Panc1 (cell line): Measurements from ENCODE around the gene RNU5B-1. TPM values are rescaled to one million over a fixed set of nuclear protein-coding genes. Genes with fewer than 3 reads are reported as not detected.

Experiments
- ATAC-seq: fragments of 200-7000 bp; cut with Tn5 transposase; 2 replicates; pipeline ENCODE4 v1.9.1; 2020; ENCODE audit warnings: mild to moderate bottlenecking, moderate library complexity
- BruUV-seq: library from RNA; stranded (reverse); fragments of 400-500 nt; replicated peaks from 2 replicates; lab custom pipeline; 2021; lab: Mats Ljungman, UMichigan
- CTCF ChIA-PET: fragments of 300-600 bp; sonication (Branson Sonifier 250); formaldehyde crosslinking; loops from one replicate; lab custom pipeline; 2022; ENCODE audit warnings: antibody characterized with exemption; lab: Charles Lee
- POLR2A ChIA-PET: fragments of 300-600 bp; sonication (Branson Sonifier 250); formaldehyde crosslinking; loops from one replicate; lab custom pipeline; 2022; ENCODE audit warnings: antibody characterized with exemption; lab: Charles Lee
- DNase-seq: peaks from one replicate; pipeline ENCODE4 v3.0.0-alpha.2; 2010; ENCODE audit warnings: low read depth, low spot score
- H3K27ac ChIP-seq: 2 replicates; pipeline ENCODE4 v1.5.1; 2011; ENCODE audit warnings: mild to moderate bottlenecking, low read length, inconsistent platforms
- H3K27me3 ChIP-seq: fragments of 200-500 bp; sonication (Bioruptor generic); 2 replicates; pipeline ENCODE4 v1.6.0; 2014; ENCODE audit warnings: low read length, inconsistent platforms; ENCODE audit not compliant: control insufficient read depth, insufficient read depth
- H3K36me3 ChIP-seq: fragments of 200-500 bp; sonication (Bioruptor generic); 2 replicates; pipeline ENCODE4 v1.5.1; 2014; ENCODE audit warnings: inconsistent platforms, mild to moderate bottlenecking, low read length, moderate library complexity; ENCODE audit not compliant: control insufficient read depth, insufficient read depth
- H3K4me1 ChIP-seq: 2 replicates; pipeline ENCODE4 v1.5.1; 2011; ENCODE audit warnings: inconsistent platforms, mild to moderate bottlenecking, low read length, moderate library complexity; ENCODE audit not compliant: control insufficient read depth, insufficient read depth
- H3K4me3 ChIP-seq, 2 experiments: 2 replicates each; pipeline ENCODE4 v1.5.1; 2011 to 2012; ENCODE audit warnings: low read depth in 2 of 2, low read length in 2 of 2, mild to moderate bottlenecking in 2 of 2, inconsistent platforms in 1 of 2, moderate library complexity in 1 of 2
- H3K9me3 ChIP-seq: fragments of 200-500 bp; sonication (Bioruptor generic); 2 replicates; pipeline ENCODE4 v1.5.1; 2014; ENCODE audit warnings: low read depth, mild to moderate bottlenecking, inconsistent platforms, low read length, moderate library complexity; ENCODE audit not compliant: control insufficient read depth, insufficient read depth
- POLR2AphosphoS5 ChIP-seq: IDR thresholded peaks from 2 replicates; pipeline ENCODE4 v1.6.1; 2012; ENCODE audit warnings: mild to moderate bottlenecking, low read depth, low read length, moderate library complexity
- SIN3A ChIP-seq: IDR thresholded peaks from 2 replicates; pipeline ENCODE4 v1.6.1; 2012; ENCODE audit warnings: low read depth, mild to moderate bottlenecking, low read length, moderate library complexity, borderline replicate concordance; ENCODE audit not compliant: insufficient read depth
- TCF7L2 ChIP-seq: IDR thresholded peaks from 2 replicates; pipeline ENCODE4 v1.6.1; 2011; ENCODE audit warnings: mild to moderate bottlenecking, low read depth, low read length, inconsistent platforms
- in situ Hi-C: cut with HindIII; loops from 2 replicates; pipeline ENCODE4 v1.10.0; 2016; ENCODE audit warnings: low sequenced_read_pairs, low pct_unique_long_range_greater_than_20kb
- intact Hi-C: fragments of 100-400 bp; cut with micrococcal nuclease; formaldehyde crosslinking; loops from one replicate; pipeline ENCODE4 v1.10.0; 2022; ENCODE audit not compliant: unreplicated experiment
- total RNA-seq: library from RNA; stranded (reverse); gene quantifications from one replicate; pipeline ENCODE4 v1.2.1, GENCODE V29; 2021; ENCODE audit not compliant: unreplicated experiment
- TF ChIP-seq, protein P1 (sequence below): fragments of 450-650 bp; IDR thresholded peaks from 2 replicates; pipeline ENCODE4 v1.5.1; 2017; ENCODE audit warnings: mild to moderate bottlenecking
- TF ChIP-seq, protein P2 (sequence below), 2 experiments: IDR thresholded peaks; 2 replicates each; pipeline ENCODE4 v1.6.1; 2011 to 2012; ENCODE audit warnings: low read depth in 2 of 2, control low read depth in 1 of 2, low read length in 1 of 2, mild to moderate bottlenecking in 1 of 2, moderate library complexity in 1 of 2; ENCODE audit not compliant: insufficient read depth in 1 of 2

The RNU5B-1 gene
- total RNA-seq, 1 experiment from 2014 or later = not detected

DNA sequence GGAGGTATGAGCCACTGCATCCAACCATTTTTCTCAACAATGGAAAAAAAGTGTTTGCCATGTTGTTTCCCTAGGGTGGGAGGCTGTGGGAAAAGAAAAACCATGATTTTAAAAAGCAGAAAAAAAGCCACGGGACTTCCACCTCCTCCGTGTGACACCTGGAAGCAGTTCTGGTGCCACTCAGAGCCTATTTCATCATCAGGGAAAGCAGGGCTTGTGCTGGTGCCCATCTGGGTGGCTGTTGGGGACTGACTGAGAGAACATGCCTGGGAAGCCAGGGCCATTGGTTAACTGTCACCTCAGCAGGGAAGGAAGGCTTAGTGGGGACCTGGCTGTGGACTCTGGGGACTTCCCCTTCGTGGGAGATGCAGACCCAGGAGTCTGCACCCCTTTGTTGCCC is 7.3 kb downstream of the RNU5B-1 start:
- POLR2A ChIA-PET = no interaction called here
- no peak overlapping the region for H3K4me3 ChIP-seq
- no TSS peak for BruUV-seq
- intact Hi-C loops (no loop called here), in situ Hi-C loops (no loop called here)
- H3K9me3 ChIP-seq = no peaks in the 10 kb centered on the region
- no peak overlapping the region for H3K27ac ChIP-seq
- no peaks in the 10 kb centered on the region for H3K4me1 ChIP-seq
- ATAC-seq (no peak), DNase-seq (no peak)
- TF ChIP-seq POLR2AphosphoS5 = no peak
- no peak for TF ChIP-seq SIN3A
- TF ChIP-seq, protein P1, sequence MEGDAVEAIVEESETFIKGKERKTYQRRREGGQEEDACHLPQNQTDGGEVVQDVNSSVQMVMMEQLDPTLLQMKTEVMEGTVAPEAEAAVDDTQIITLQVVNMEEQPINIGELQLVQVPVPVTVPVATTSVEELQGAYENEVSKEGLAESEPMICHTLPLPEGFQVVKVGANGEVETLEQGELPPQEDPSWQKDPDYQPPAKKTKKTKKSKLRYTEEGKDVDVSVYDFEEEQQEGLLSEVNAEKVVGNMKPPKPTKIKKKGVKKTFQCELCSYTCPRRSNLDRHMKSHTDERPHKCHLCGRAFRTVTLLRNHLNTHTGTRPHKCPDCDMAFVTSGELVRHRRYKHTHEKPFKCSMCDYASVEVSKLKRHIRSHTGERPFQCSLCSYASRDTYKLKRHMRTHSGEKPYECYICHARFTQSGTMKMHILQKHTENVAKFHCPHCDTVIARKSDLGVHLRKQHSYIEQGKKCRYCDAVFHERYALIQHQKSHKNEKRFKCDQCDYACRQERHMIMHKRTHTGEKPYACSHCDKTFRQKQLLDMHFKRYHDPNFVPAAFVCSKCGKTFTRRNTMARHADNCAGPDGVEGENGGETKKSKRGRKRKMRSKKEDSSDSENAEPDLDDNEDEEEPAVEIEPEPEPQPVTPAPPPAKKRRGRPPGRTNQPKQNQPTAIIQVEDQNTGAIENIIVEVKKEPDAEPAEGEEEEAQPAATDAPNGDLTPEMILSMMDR = no peak
- TF ChIP-seq TCF7L2 = no peak
- TF ChIP-seq, protein P2, sequence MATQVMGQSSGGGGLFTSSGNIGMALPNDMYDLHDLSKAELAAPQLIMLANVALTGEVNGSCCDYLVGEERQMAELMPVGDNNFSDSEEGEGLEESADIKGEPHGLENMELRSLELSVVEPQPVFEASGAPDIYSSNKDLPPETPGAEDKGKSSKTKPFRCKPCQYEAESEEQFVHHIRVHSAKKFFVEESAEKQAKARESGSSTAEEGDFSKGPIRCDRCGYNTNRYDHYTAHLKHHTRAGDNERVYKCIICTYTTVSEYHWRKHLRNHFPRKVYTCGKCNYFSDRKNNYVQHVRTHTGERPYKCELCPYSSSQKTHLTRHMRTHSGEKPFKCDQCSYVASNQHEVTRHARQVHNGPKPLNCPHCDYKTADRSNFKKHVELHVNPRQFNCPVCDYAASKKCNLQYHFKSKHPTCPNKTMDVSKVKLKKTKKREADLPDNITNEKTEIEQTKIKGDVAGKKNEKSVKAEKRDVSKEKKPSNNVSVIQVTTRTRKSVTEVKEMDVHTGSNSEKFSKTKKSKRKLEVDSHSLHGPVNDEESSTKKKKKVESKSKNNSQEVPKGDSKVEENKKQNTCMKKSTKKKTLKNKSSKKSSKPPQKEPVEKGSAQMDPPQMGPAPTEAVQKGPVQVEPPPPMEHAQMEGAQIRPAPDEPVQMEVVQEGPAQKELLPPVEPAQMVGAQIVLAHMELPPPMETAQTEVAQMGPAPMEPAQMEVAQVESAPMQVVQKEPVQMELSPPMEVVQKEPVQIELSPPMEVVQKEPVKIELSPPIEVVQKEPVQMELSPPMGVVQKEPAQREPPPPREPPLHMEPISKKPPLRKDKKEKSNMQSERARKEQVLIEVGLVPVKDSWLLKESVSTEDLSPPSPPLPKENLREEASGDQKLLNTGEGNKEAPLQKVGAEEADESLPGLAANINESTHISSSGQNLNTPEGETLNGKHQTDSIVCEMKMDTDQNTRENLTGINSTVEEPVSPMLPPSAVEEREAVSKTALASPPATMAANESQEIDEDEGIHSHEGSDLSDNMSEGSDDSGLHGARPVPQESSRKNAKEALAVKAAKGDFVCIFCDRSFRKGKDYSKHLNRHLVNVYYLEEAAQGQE (IDR thresholded peaks at IDR 0.05; ENCODE audit: insufficient read depth in 1 of 2, low read depth in 2 of 2, low read length in 1 of 2) = no peak
- CTCF ChIA-PET = no interaction called here
- no peaks in the 10 kb centered on the region for H3K27me3 ChIP-seq
- H3K36me3 ChIP-seq = no peaks in the 10 kb centered on the region

DNA sequence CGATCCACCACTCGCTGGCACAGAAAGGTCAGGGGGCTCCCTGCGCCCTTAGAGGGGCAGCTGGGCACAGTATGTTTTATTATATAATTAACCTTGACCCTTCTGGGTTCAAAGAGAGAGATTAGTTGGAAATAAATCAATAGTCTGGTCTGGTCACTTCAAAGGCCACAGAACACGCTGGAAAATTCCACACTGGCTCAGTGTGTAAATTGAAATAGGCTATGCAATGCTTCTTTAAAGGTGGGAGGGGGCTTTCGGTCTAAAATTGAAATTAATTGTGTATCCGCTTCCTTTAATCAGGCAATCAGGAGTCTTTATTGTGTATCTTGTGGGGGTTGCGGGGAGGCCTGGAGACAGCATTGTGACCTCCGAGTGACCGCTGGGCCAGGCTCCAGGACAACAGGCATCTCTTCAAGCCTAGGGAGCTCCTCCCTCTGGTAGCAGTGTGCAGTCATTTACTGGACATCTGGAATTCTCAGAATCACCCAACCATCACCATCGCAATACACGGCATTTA is 8.0 kb downstream of the RNU5B-1 start:
- CTCF ChIA-PET = no interaction called here
- no TSS peak for BruUV-seq
- H3K27ac ChIP-seq = no peak overlapping the region
- intact Hi-C loops (no loop called here), in situ Hi-C loops (no loop called here)
- H3K4me3 ChIP-seq = no peak overlapping the region
- TF ChIP-seq TCF7L2 (no peak), POLR2AphosphoS5 (no peak), SIN3A (no peak)
- TF ChIP-seq, protein P1 = no peak
- TF ChIP-seq, protein P2 (IDR thresholded peaks at IDR 0.05; ENCODE audit: insufficient read depth in 1 of 2, low read depth in 2 of 2, low read length in 1 of 2) = no peak
- no peaks in the 10 kb centered on the region for H3K4me1 ChIP-seq
- no peaks in the 10 kb centered on the region for H3K36me3 ChIP-seq
- H3K27me3 ChIP-seq = no peaks in the 10 kb centered on the region
- no peaks in the 10 kb centered on the region for H3K9me3 ChIP-seq
- peak; percentile 50; the same call in 1 of the 2 replicates for ATAC-seq
- no peak for DNase-seq
- POLR2A ChIA-PET = interaction anchor here (0.7 kb wide), 1 partner anchor 25 kb away, joined by 3 read pairs; no protein-coding TSS in a partner anchor
